K562 (cell line): ENCODE data around the gene FUT4. TPM values are rescaled to one million over a fixed set of nuclear protein-coding genes. Genes with fewer than 3 reads are reported as not detected.

ENCODE experiments used
- AFF4 ChIP-seq: sonication (generic); formaldehyde crosslinking; IDR thresholded peaks from 2 replicates; pipeline ENCODE4 v1.8.0; 2023; ENCODE audit warnings: mild to moderate bottlenecking, missing genetic modification reagents
- ARID1B ChIP-seq: fragments of 450-650 bp; IDR thresholded peaks from 2 replicates; pipeline ENCODE4 v1.6.1; 2016; ENCODE audit warnings: antibody characterized with exemption, mild to moderate bottlenecking, inconsistent platforms
- CCAR2 ChIP-seq: fragments of 200-400 bp; formaldehyde crosslinking; IDR thresholded peaks from 2 replicates; pipeline ENCODE4 v1.6.1; 2017; ENCODE audit warnings: mild to moderate bottlenecking, low read depth, low read length
- DACH1 ChIP-seq: fragments of 450-650 bp; IDR thresholded peaks from 2 replicates; pipeline ENCODE4 v1.6.1; 2018; ENCODE audit not compliant: partially characterized antibody
- DEAF1 ChIP-seq: fragments of 450-650 bp; formaldehyde crosslinking; IDR thresholded peaks from 2 replicates; pipeline ENCODE4 v1.4.0; 2020; ENCODE audit warnings: mild to moderate bottlenecking, moderate library complexity
- ELF4 ChIP-seq: fragments of 450-650 bp; formaldehyde crosslinking; IDR thresholded peaks from 2 replicates; pipeline ENCODE4 v1.4.0; 2022; ENCODE audit warnings: missing genetic modification characterization
- FOXK2 ChIP-seq, 2 experiments: fragments of 450-650 bp; IDR thresholded peaks in 1 of 2; conservative IDR thresholded peaks in 1 of 2; 2 replicates each; pipeline ENCODE4 v1.6.1; 2016; ENCODE audit warnings: low read depth in 2 of 2, mild to moderate bottlenecking in 1 of 2
- FUS ChIP-seq: fragments of 200-400 bp; formaldehyde crosslinking; optimal IDR thresholded peaks from 2 replicates; pipeline ENCODE3; 2017; ENCODE audit warnings: low read depth, low read length
- HLTF ChIP-seq: fragments of 450-650 bp; IDR thresholded peaks from 2 replicates; pipeline ENCODE4 v1.6.1; 2016
- LEF1 ChIP-seq: fragments of 450-650 bp; IDR thresholded peaks from 2 replicates; pipeline ENCODE4 v1.6.1; 2016; ENCODE audit warnings: mild to moderate bottlenecking
- MCM5 ChIP-seq: fragments of 450-650 bp; IDR thresholded peaks from 2 replicates; pipeline ENCODE4 v1.6.1; 2016; ENCODE audit warnings: low read depth
- MTA1 ChIP-seq: fragments of 450-650 bp; IDR thresholded peaks from 2 replicates; pipeline ENCODE4 v1.6.1; 2017; ENCODE audit warnings: borderline replicate concordance
- NR3C1 ChIP-seq: sonication (generic); formaldehyde crosslinking; IDR thresholded peaks from 2 replicates; pipeline ENCODE4 v1.8.1; 2022; ENCODE audit warnings: missing genetic modification reagents
- RAD51 ChIP-seq: fragments of 450-650 bp; IDR thresholded peaks from 2 replicates; pipeline ENCODE4 v1.7.1; 2016; ENCODE audit warnings: low read depth, mild to moderate bottlenecking, borderline replicate concordance
- RBM17 ChIP-seq: fragments of 200-400 bp; formaldehyde crosslinking; IDR thresholded peaks from 2 replicates; pipeline ENCODE4 v1.6.1; 2017; ENCODE audit warnings: low read depth, mild to moderate bottlenecking, low read length, borderline replicate concordance
- SAFB ChIP-seq: fragments of 200-400 bp; formaldehyde crosslinking; IDR thresholded peaks from 2 replicates; pipeline ENCODE4 v1.6.1; 2017; ENCODE audit warnings: low read depth, low read length, borderline replicate concordance
- SETDB1 ChIP-seq: IDR thresholded peaks from one replicate; pipeline ENCODE4 v1.6.1; 2012; ENCODE audit warnings: low read length, control low read depth, inconsistent platforms
- TAF7 ChIP-seq: fragments of 450-650 bp; IDR thresholded peaks from 2 replicates; pipeline ENCODE4 v1.6.1; 2016; ENCODE audit warnings: missing genetic modification characterization, missing compliant biosample characterization
- ZNF764 ChIP-seq: fragments of 250-450 bp; sonication (Bioruptor Pico); IDR thresholded peaks from 2 replicates; pipeline ENCODE4 v1.4.0; 2020; ENCODE audit warnings: low read depth, mild to moderate bottlenecking, moderate library complexity
- polyA plus RNA-seq, 8 experiments: library from polyadenylated mRNA; depleted of rRNA in 4 of 8; stranded (reverse) in 5 of 8; unstranded in 3 of 8; fragments of >200 nt; fragmentation: Nextera tagmentation in 2 of 8; fragmentation: Illumina TruSeq in 1 of 8; extraction: Ambion mirVana in 2 of 8; extraction: Trizol in 1 of 8; gene quantifications; 2 replicates each; pipeline versions ENCODE4 v1.2.1 to v1.2.3, GENCODE V29; 2011 to 2014; ENCODE audit warnings: inconsistent platforms in 1 of 8, missing spikeins in 1 of 8
- total RNA-seq, 7 experiments: library from RNA; depleted of rRNA in 6 of 7; stranded (reverse); fragments of >200 nt in 6 of 7; fragmentation: Illumina TruSeq in 2 of 7; extraction: Trizol in 2 of 7; gene quantifications; 2 replicates each; pipeline versions ENCODE4 v1.2.1 to v1.2.3, GENCODE V29; 2011 to 2021; ENCODE audit warnings: low replicate concordance in 1 of 7
- TF ChIP-seq, protein P1 (sequence below): sonication (generic); formaldehyde crosslinking; IDR thresholded peaks from 2 replicates; pipeline ENCODE4 v1.8.0; 2022; ENCODE audit warnings: mild to moderate bottlenecking, missing genetic modification reagents
- TF ChIP-seq, protein P2 (sequence below): fragments of 250-450 bp; sonication (Bioruptor Pico); IDR thresholded peaks from 2 replicates; pipeline ENCODE4 v1.5.0; 2020; ENCODE audit warnings: mild to moderate bottlenecking

FUT4 gene
- total and polyA plus RNA-seq, 9 of the 15 experiments (the other 6 are each of a cell fraction or from before 2014, with no cell fraction given), result 1.1 to 8.9 (median 5.5) TPM

GRCh38 chr11:94550513-94550912, 6.8 kb downstream of the FUT4 start (continued):
- TF ChIP-seq FUS, result no peak
- 0 out of 2 replicates have a peak, but pooled peaks have one; percentile 24 for TF ChIP-seq LEF1
- TF ChIP-seq, protein P1, sequence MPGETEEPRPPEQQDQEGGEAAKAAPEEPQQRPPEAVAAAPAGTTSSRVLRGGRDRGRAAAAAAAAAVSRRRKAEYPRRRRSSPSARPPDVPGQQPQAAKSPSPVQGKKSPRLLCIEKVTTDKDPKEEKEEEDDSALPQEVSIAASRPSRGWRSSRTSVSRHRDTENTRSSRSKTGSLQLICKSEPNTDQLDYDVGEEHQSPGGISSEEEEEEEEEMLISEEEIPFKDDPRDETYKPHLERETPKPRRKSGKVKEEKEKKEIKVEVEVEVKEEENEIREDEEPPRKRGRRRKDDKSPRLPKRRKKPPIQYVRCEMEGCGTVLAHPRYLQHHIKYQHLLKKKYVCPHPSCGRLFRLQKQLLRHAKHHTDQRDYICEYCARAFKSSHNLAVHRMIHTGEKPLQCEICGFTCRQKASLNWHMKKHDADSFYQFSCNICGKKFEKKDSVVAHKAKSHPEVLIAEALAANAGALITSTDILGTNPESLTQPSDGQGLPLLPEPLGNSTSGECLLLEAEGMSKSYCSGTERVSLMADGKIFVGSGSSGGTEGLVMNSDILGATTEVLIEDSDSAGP (CRISPR knock-in tag), result no peak
- no peak for TF ChIP-seq SETDB1
- no peak for TF ChIP-seq SAFB
- TF ChIP-seq TAF7 (tag), result no peak
- TF ChIP-seq DACH1, result no peak
- no peak for TF ChIP-seq RAD51
- no peak for TF ChIP-seq ZNF764 (CRISPR knock-in tag)
- TF ChIP-seq ELF4, result peak; percentile 35; the same call in 1 of the 2 replicates
- TF ChIP-seq ARID1B, result peak; percentile 51; the same call in 1 of the 2 replicates
- TF ChIP-seq DEAF1 (CRISPR knock-in tag), result no peak
- no peak for TF ChIP-seq CCAR2
- no peak for TF ChIP-seq HLTF
- TF ChIP-seq MTA1, result peak; percentile 64; the same call in 1 of the 2 replicates
- no peak for TF ChIP-seq NR3C1 (CRISPR knock-in tag)
- TF ChIP-seq, protein P2, sequence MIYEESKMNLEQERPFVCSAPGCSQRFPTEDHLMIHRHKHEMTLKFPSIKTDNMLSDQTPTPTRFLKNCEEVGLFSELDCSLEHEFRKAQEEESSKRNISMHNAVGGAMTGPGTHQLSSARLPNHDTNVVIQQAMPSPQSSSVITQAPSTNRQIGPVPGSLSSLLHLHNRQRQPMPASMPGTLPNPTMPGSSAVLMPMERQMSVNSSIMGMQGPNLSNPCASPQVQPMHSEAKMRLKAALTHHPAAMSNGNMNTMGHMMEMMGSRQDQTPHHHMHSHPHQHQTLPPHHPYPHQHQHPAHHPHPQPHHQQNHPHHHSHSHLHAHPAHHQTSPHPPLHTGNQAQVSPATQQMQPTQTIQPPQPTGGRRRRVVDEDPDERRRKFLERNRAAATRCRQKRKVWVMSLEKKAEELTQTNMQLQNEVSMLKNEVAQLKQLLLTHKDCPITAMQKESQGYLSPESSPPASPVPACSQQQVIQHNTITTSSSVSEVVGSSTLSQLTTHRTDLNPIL (CRISPR knock-in tag), result no peak
- TF ChIP-seq RBM17, result no peak
- no peak for TF ChIP-seq AFF4
- no peak for TF ChIP-seq MCM5
- no peak for TF ChIP-seq FOXK2 (conservative IDR thresholded peaks at IDR 0.05 in 1 of 2, IDR thresholded peaks at IDR 0.05 in 1 of 2; ENCODE audit: low read depth in 2 of 2)
